ENCODE results near the gene MED27. TPM values are rescaled to one million over a fixed set of nuclear protein-coding genes. Genes with fewer than 3 reads are reported as not detected.

MED27 gene
- total RNA-seq, 1 experiment from 2014 or later, result 38.4 TPM

DNA sequence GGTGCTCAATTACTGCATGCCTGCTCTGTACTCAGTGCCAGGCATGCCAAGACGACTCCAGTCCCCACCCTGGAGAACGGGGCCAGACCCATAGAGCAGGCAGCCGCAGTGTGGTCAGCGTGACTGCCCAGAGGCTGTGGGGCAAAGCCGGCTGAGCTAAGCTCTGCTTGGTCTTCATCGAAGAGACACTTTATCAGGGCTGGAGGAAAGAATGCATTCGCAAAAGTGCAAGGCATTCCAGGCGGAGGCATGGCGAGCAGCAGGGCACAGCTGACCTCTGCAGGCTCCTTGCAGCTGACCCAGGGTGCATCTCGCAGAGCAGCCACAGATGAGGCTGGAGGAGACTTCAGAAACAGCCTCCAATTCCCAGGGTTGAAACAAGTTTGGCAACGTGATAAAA, 13.6 kb downstream of the MED27 start:
- no peaks in the 10 kb centered on the region for H3F3A ChIP-seq (ENCODE audit: low read length, unreplicated experiment)
- TF ChIP-seq EZH2 (IDR thresholded peaks at IDR 0.05; ENCODE audit: low read length, unreplicated experiment), result no peak
- no peak for TF ChIP-seq EZH2phosphoT487 (IDR thresholded peaks at IDR 0.05; ENCODE audit: borderline replicate concordance, low read length)
- TF ChIP-seq, protein P1, sequence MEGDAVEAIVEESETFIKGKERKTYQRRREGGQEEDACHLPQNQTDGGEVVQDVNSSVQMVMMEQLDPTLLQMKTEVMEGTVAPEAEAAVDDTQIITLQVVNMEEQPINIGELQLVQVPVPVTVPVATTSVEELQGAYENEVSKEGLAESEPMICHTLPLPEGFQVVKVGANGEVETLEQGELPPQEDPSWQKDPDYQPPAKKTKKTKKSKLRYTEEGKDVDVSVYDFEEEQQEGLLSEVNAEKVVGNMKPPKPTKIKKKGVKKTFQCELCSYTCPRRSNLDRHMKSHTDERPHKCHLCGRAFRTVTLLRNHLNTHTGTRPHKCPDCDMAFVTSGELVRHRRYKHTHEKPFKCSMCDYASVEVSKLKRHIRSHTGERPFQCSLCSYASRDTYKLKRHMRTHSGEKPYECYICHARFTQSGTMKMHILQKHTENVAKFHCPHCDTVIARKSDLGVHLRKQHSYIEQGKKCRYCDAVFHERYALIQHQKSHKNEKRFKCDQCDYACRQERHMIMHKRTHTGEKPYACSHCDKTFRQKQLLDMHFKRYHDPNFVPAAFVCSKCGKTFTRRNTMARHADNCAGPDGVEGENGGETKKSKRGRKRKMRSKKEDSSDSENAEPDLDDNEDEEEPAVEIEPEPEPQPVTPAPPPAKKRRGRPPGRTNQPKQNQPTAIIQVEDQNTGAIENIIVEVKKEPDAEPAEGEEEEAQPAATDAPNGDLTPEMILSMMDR (conservative IDR thresholded peaks at IDR 0.05; ENCODE audit: low read depth, low read length), result no peak
- ATAC-seq (no peak), DNase-seq (no peak)
- no peaks in the 10 kb centered on the region for H3K27me3 ChIP-seq (ENCODE audit: low read length)
- H3K79me2 ChIP-seq (ENCODE audit: low read length), result peaks cover 79% of the 10 kb centered on the region
- H3K36me3 ChIP-seq (ENCODE audit: low read depth, low read length), result no peaks in the 10 kb centered on the region
- ChIA-PET POLR2A (ENCODE audit: unreplicated experiment) (no interaction called here), CTCF (no interaction called here)
- no peaks in the 10 kb centered on the region for H4K20me1 ChIP-seq (ENCODE audit: low read length)
- no peak overlapping the region for H3K9ac ChIP-seq (ENCODE audit: low read length)
- H3K4me1 ChIP-seq (ENCODE audit: insufficient read depth, low read length), result no peaks in the 10 kb centered on the region
- no peak overlapping the region for H3K4me3 ChIP-seq (ENCODE audit: low read length)
- BruUV-seq (replicated peaks), result no TSS peak
- H3K9me3 ChIP-seq (ENCODE audit: low read length), result no peaks in the 10 kb centered on the region
- H3K4me2 ChIP-seq (ENCODE audit: low read length), result no peak overlapping the region
- no peak overlapping the region for H2AFZ ChIP-seq (ENCODE audit: low read length)
- no peaks in the 10 kb centered on the region for H3K9me2 ChIP-seq (replicated peaks; ENCODE audit: low read length)
- intact Hi-C loops (cut with micrococcal nuclease), result no loop called here
- H3K27ac ChIP-seq (ENCODE audit: low read length), result no peak overlapping the region

DNA sequence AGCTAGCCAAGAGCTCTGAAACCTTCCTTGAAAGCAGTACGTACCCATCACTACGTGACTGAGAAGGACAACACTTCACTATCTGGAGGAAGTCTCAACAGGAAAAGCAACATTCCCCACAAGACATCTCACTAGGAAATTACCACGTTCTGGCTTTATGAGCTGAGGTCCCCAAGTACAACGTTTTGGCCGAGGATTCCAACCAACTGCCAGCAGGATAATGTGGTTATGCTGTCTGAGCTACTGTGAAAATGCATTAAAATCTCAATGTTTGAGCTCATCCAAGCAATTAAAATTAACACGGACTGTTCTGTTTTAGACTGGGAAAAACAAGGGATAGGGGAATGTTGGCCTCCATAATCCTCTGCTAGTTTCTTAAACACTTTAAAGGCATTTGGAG, 16.4 kb downstream of the MED27 start:
- ATAC-seq (no peak), DNase-seq (no peak)
- Histone ChIP-seq H3K4me1 (ENCODE audit: insufficient read depth, low read length) (no peaks in the 10 kb centered on the region), H3F3A (ENCODE audit: low read length, unreplicated experiment) (no peaks in the 10 kb centered on the region), H3K79me2 (ENCODE audit: low read length) (peaks cover 86% of the 10 kb centered on the region), H3K27ac (ENCODE audit: low read length) (no peak overlapping the region), H3K4me2 (ENCODE audit: low read length) (no peak overlapping the region), H3K4me3 (ENCODE audit: low read length) (no peak overlapping the region), H3K9me2 (replicated peaks; ENCODE audit: low read length) (no peaks in the 10 kb centered on the region), H3K9ac (ENCODE audit: low read length) (no peak overlapping the region), H2AFZ (ENCODE audit: low read length) (no peak overlapping the region), H3K27me3 (ENCODE audit: low read length) (no peaks in the 10 kb centered on the region), H3K36me3 (ENCODE audit: low read depth, low read length) (peaks cover 7% of the 10 kb centered on the region), H4K20me1 (ENCODE audit: low read length) (no peaks in the 10 kb centered on the region), H3K9me3 (ENCODE audit: low read length) (no peaks in the 10 kb centered on the region)
- intact Hi-C loops (cut with micrococcal nuclease), result no loop called here
- ChIA-PET POLR2A (ENCODE audit: unreplicated experiment) (no interaction called here), CTCF (no interaction called here)
- no TSS peak for BruUV-seq (replicated peaks)
- TF ChIP-seq, protein P1 (conservative IDR thresholded peaks at IDR 0.05; ENCODE audit: low read depth, low read length), result no peak
- no peak for TF ChIP-seq EZH2 (IDR thresholded peaks at IDR 0.05; ENCODE audit: low read length, unreplicated experiment)
- TF ChIP-seq EZH2phosphoT487 (IDR thresholded peaks at IDR 0.05; ENCODE audit: borderline replicate concordance, low read length), result no peak

DNA sequence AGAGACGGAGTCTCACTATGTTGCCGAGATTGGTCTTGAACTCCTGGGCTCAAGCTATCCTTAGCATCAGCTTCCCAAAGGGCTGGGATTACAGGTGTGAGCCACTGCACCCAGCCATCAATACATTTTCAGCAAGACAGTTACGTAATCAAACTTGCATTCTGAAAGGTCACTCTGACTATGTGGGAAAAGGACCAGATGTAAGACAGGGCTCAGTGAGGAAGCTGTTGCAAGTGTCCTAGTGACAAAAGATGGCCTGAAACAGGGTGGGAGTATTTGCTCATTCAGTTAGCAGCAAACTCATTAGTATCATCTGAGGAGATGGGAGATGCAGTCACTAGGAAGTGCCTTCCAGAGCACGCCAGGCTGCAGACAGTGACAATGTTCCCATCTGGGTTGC, 16.9 kb downstream of the MED27 start:
- intact Hi-C loops (cut with micrococcal nuclease), result no loop called here
- TF ChIP-seq EZH2 (IDR thresholded peaks at IDR 0.05; ENCODE audit: low read length, unreplicated experiment), result no peak
- TF ChIP-seq, protein P1 (conservative IDR thresholded peaks at IDR 0.05; ENCODE audit: low read depth, low read length), result no peak
- TF ChIP-seq EZH2phosphoT487 (IDR thresholded peaks at IDR 0.05; ENCODE audit: borderline replicate concordance, low read length), result no peak
- H3K36me3 ChIP-seq (ENCODE audit: low read depth, low read length), result peaks cover 7% of the 10 kb centered on the region
- DNase-seq, result no peak
- H2AFZ ChIP-seq (ENCODE audit: low read length), result no peak overlapping the region
- H3F3A ChIP-seq (ENCODE audit: low read length, unreplicated experiment), result no peaks in the 10 kb centered on the region
- no peaks in the 10 kb centered on the region for H3K4me1 ChIP-seq (ENCODE audit: insufficient read depth, low read length)
- H3K27me3 ChIP-seq (ENCODE audit: low read length), result no peaks in the 10 kb centered on the region
- no peak overlapping the region for H3K9ac ChIP-seq (ENCODE audit: low read length)
- peaks cover 86% of the 10 kb centered on the region for H3K79me2 ChIP-seq (ENCODE audit: low read length)
- BruUV-seq (replicated peaks), result no TSS peak
- no peaks in the 10 kb centered on the region for H4K20me1 ChIP-seq (ENCODE audit: low read length)
- ChIA-PET POLR2A (ENCODE audit: unreplicated experiment) (no interaction called here), CTCF (no interaction called here)
- H3K4me2 ChIP-seq (ENCODE audit: low read length), result no peak overlapping the region
- H3K9me2 ChIP-seq (replicated peaks; ENCODE audit: low read length), result no peaks in the 10 kb centered on the region
- ATAC-seq, result no peak
- H3K9me3 ChIP-seq (ENCODE audit: low read length), result no peaks in the 10 kb centered on the region
- H3K27ac ChIP-seq (ENCODE audit: low read length), result no peak overlapping the region
- H3K4me3 ChIP-seq (ENCODE audit: low read length), result no peak overlapping the region
